T follicular helper cell (primary cell): ENCODE results near the gene TLNRD1.

Experiments used
- DNase-seq: peaks from one replicate; pipeline ENCODE4 v3.0.0-alpha.2; 2020; ENCODE audit warnings: low read depth

Gene TLNRD1

GRCh38 chr15:81029414-81030300 lies 28.9 kb downstream of the TLNRD1 start:
- no peak for DNase-seq

GRCh38 chr15:81030301-81030750 lies 29.6 kb downstream of the TLNRD1 start:
- DNase-seq: no peak

- DNase-seq: no peak
These were observed 30.5 kb downstream of the TLNRD1 start for GRCh38 chr15:81031203-81031602.

DNA sequence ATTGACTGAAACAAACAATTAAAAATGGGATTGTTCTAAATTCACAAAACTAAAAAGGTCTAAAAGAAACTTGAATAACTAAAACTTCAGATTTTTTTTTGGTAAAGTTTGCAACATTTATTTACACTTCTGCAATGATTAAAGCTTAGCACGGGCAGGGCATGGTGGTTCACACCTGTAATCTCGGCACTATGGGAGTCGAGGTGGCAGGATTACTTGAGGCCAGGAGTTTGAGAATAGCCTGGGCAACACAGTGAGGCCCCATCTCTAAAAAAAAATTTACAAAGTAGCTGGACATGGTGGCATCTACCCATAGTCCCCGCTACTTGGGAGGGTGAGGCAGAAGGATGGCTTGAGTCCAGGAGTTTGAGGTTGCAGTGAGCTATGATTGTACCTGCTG lies 31.6 kb downstream of the TLNRD1 start:
- no peak for DNase-seq

GRCh38 chr15:81032818-81033217 lies 32.1 kb downstream of the TLNRD1 start:
- no peak for DNase-seq

DNA sequence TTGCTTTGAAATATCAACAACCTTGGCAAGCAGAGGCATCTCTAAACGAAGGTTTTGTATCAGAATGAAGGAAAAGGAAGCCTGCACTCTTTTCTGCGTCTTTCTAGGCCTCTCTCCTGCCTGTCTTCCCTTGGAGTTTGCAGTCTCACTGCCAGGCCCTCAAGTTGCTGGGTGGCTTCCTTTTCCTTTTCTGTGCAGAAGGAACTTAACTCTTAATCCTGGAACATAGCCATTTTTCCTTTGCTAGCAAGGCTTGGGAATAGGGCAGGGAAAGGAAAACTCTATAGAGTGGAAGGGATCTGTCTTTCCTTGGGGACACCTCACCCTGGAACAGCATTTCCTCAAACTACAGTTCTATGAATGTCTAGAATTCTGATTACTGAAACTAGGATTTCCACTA lies 32.8 kb downstream of the TLNRD1 start:
- no peak for DNase-seq

DNA sequence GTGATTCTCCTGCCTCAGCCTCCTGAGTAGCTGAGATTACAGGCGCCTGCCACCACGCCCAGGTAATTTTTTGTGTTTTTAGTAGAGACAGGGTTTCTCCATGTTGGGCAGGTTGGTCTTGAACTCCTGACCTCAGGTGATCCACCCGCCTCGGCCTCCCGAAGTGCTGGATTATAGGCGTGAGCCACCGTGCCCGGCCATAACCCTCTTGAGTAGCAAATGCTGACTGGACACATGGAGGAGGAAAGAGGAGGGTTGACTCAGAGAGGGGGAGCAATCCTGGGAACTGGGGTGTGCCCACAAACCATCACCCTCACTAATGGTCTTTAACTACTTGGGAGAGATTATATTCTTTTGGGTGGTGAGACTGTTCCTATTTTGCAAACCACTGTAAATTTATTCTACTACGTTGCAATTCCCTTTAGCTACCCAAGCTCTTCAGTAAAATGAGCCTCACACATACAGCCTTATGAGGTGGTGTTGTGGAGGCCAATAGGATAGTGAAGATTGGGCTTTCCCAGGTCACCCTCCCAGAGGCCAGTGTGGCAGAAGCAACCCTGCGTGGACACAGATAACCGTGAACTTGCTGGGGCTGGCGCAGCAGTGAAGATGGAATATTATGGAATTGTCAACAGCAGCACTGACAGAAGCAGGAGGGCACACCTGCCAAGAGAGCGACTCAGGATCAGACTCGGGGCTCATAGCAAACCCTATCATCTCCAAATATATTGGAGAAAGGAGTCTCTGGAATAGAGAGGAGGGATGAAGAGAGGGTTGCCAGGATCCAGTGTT lies 37.4 kb downstream of the TLNRD1 start:
- no peak for DNase-seq

DNA sequence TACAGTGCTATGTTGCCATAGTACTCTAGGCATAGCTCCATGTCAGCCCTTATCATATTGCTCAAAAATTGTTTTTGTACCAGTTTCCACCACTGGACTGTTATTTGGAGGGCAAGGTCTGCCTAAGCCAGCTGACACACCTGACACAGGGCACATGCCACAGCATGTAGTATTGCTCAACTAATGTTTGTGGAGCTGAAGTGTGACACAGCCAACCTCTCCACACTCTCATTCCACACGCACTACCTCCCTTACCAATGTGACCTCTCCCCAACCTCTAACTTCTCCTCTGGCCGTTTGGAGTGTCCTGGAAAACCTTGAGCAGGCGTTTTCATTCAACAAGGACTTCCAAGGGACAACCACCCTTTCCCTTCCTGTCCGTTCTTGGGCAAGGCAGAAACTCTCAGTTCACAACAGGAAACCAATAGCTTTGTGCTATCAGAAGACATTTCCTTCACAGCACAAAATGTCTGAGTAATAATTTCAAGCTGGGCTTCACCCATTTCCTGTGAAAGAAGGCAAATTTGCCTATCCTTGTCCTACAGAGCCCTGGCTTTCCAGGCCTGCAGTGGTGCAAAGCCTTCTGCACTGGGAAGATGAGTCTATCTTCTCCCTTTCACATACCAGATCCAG lies 38.4 kb downstream of the TLNRD1 start:
- DNase-seq: no peak

- DNase-seq: no peak
These were observed 40.0 kb downstream of the TLNRD1 start for GRCh38 chr15:81040757-81041156.

- DNase-seq: no peak
These were observed 42.7 kb downstream of the TLNRD1 start for GRCh38 chr15:81043281-81043934.

- DNase-seq: no peak
These were observed 43.3 kb downstream of the TLNRD1 start for GRCh38 chr15:81043935-81044575.

DNA sequence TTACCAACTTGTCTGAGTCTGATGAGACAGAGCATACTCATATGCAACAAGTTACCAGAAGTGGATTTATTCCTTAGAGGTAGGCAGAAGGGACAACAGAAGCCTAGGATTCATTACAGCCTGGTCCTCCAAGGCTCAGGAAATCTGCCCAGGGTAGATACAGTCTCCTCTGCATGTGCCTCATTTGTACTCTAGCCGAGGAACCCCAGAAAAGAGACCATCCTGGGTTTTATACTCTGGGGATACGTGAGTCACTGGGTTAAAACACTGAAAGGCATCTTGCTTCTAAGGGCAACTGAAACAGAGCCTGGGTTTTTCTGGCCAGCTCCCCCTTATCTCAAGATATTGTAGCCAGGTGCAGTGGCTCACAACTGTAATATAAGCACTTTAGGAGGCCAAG lies 45.6 kb downstream of the TLNRD1 start:
- no peak for DNase-seq

DNA sequence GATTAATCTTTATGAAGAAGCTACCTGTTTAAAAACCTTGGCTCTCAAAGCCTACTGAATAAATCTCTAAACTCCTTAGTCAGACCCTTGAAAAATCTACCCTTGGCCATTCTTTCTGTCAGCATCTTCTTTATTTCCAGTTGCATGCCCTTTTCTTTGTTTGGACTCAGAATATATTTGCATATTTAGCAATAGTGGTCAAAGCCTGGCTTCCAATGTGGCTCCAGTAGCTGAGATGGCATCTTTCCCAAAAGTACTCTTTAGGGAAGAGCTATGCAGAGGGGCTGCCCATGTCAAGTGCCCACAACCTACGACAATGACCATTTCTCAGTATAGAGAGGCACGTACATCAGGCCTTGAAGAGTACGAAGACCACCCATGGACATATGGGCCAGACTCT lies 47.2 kb downstream of the TLNRD1 start:
- no peak for DNase-seq

DNA sequence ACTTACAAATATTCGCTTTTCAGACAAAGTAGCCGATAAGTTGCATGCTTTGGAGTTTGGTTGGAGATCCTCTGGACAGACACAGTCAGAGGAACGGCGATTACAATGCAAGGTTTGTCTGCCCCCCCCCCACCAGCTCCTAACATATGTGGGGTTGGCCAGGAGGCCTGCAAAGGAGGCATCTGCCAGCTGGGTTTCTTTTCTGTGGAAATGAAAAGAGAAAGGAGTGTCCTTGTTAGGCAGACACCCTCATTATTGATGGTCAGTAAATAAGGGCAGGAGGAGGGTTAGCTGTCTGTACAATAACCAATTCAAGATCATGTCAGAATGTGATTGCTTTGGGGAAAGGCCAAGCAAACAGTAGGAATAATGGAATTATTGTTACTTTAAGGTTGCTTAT lies 49.1 kb downstream of the TLNRD1 start:
- no peak for DNase-seq

DNA sequence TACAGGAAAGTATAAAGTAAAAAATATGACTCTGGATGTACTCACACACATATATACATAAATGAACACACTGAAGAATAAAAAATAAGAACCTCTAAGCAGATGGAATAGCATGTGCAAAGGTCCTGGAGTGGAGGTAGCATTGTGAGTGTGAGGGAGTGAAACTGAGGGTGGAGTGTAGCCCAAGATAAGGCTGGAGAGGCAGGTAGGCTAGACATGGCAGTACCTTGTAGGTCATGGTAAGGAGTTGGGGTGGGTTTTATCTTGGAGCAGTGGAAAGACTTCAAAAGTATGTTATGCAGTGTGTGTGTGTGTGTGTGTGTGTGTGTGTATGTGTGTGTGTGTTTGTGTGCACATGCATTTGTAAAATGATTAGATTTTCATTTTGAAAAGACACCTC lies 49.5 kb downstream of the TLNRD1 start:
- no peak for DNase-seq

DNA sequence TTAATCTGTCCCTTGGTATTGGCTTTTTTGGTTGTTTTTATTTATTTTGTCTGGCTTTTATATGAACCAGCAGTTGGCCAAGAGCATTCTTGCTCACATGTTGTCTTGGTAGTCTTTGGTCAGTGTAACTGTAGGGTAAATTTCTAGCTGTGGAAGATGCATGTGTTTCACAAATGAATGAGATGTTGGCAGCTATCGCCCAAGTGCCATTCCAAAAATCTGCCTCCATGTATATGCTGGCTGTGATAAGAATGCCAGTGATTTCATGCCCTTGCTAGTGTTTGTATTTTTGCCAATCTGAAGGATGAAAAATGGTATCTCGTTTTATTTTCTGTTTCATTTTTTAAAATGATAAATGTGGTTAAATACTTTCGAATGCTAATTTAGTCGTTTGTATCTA lies 50.1 kb downstream of the TLNRD1 start:
- DNase-seq: no peak

GRCh38 chr15:81052046-81052445 lies 51.3 kb downstream of the TLNRD1 start:
- no peak for DNase-seq

GRCh38 chr15:81053621-81054020 lies 52.9 kb downstream of the TLNRD1 start:
- DNase-seq: no peak

- no peak for DNase-seq
These were observed 53.5 kb downstream of the TLNRD1 start for GRCh38 chr15:81054236-81054635.
